HG02943 (cell line): ENCODE results near the gene SND1.

ENCODE experiments used
- ATAC-seq: cut with Tn5 transposase; IDR thresholded peaks from one replicate; pipeline ENCODE4 v1.9.1; 2021; ENCODE audit warnings: mild to moderate bottlenecking, low read depth, moderate library complexity; ENCODE audit not compliant: unreplicated experiment

SND1 gene

DNA sequence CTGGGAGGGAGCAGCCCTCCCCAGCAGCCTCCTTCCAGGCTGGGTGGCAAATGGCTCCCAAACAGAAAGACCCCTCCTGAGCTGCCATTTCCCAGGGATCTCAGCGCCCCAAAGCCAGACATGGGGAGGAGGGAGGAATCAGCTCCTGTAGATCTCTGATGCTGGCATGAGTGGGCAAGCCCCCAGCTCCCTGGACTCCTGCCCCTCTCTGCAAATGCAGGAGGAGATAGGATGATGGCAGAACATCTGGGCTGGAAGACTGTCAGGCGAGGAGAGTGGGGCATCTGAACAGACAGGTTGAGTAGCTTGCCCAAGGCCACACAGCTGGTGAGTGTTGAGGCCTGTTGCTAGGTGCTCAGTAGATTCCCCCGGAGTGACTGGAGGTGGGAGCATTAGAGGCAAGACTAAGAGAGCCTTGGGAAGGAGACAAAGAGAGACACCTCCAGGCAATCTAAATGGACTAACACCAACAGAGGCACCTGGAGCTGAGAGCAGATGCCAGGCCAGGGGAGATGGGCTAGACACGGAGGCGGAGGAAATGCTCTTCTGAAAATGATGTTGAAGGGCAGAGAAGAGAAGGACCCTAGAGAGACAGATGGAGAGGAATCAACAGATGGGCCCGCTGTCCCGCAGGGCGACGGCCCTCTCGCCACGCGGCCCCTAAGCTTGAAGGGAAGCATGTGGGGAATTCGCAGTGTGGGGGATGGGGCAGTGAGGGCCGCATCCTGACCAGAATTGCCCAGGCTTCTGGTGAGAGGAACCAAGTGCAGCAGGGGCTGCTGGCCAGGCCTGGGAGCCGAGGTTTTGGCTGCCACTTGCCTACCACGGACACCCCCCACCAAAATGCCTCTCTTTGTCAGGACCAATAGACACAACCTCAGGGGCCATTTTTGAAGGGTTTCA is 464.1 kb downstream of the SND1 start:
- no peak for ATAC-seq

DNA sequence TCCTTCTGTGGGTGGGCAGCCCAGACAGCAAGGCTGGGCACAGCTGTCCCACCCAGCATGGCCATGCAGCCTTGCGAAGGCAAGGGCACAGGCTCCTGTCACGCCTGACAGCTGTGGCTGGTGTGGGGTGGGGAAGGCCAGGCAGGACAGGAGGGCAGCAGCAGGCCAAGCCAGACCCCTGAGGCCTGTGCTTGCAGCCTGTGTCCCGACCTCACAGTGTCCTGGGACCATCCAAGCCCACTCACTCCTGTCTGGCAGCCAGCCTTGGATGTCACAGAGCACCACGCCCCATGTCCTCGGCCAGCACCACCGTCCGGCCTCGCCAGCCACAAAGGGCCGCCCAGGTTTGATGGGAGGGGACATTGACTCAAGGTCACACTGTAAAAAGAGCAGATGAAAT is 464.7 kb downstream of the SND1 start:
- ATAC-seq, result no peak

DNA sequence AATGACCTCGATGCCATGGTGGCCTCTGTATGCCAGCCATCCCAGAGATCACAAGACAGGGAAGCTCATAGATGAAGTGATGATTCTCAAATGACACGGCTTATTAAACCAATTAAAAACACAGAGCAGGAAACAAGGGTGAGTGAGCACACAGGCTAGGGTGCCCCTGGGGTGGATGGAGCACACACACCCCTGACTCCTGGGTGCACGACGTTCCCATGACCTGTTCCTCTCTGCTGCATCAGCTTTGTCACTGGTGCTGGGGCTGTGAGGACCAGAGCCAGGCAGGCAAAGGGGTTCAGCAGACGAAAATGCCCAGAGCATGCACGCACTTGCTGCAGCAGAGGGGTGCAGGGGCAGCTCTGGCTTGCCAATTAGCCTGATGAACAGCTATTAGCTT is 465.7 kb downstream of the SND1 start:
- ATAC-seq, result no peak

DNA sequence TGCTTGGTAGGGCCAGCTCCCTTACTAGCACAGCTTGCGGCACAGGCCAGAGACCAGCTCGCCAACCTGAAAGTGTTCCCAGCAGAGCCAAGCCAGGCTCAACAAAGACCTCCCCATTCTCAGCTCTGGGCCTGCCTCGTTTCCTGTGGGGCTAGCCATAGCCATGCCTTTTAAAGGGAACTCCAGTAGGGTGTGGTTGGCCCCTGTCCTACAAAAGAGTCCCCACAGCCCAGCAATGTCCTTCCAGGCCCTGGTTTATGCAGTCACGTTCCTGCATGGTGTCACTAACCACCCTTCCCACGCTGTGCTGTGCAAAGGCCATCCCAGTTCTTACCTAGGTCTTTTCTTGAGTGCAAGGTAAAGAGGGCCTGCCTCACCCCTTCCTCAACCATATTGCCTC is 467.0 kb downstream of the SND1 start:
- no peak for ATAC-seq

DNA sequence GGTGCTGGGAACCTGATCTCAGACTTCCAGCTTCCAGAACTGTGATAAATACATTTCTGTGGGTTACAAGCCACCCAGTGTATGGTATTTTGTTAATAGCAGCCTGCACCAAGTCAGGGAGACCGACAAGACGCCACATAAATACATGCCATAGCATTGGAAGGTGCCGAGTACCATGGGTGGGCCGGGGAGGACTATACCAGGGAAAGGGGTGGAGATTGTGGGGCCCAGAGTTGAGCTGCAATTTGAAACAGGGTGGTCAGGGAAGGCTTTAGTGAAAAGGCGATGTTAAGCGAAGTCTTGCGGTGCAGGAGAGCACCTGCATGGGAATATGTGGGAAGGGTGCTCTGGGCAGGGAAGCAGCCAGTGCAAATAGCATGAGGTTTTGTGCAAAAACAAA is 468.1 kb downstream of the SND1 start:
- no peak for ATAC-seq

DNA sequence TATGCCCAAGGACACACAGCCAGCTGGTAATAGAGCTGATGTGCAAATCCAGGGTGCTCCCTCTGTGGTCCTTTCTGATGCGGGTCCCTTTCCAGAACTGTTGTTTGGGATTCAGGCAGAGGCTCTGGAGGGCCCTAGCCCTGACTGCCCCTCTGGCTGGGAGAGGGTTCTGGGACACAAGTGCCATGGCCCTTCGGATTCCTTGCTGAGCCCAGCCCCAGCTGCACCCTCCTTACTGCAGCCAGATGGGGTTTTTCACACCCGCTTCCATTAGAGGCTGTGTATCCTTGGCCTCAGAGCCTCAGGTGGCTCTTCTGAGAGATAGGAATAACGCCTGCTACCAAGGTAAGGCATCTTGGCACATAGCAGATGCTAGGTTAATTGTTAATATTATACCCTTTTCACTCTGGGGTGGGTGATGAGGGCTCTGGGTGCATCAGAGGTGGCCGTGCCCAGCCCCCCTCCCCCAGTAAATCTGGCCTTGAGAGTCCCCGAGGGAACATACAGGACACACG is 469.0 kb downstream of the SND1 start:
- no peak for ATAC-seq

DNA sequence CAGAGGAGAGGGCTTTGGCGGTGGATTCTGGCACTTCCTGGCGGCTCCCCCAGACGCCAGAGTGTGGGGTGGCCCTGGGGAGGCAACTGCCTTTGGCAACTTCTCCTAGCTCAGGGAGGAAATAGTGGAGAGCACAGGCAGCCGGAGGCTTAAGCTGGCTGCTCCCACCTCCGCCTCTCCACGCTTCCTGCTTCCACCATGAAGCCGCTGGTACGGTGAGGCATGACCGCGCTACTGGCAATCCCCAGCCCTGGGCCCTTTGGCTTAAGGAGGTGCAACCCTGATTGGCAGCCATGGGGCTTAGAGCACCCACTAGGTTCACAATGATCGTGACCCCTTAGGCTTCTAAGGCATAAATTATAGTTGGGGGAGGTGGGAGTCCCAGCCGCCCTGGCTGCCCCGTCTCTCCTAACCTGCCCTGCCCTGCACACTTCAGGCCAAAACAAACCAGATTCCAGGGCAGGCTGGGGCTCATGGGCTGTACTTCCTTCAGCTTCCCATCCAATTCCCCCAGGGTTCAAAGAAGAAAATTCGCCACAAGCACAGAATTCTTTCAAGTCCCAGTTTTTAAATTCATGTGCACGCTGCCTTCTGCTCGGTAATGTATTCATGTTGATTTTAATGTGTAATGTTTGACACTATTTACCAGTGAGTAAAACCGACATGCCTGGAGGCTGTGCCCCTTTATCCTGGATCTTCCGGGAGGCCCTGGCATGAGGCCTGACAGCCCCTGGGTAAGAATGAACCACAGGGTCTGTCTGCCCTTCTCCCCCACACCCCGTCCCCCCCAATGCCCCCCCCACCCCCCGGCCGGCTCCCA is 469.9 kb downstream of the SND1 start:
- ATAC-seq, result no peak

DNA sequence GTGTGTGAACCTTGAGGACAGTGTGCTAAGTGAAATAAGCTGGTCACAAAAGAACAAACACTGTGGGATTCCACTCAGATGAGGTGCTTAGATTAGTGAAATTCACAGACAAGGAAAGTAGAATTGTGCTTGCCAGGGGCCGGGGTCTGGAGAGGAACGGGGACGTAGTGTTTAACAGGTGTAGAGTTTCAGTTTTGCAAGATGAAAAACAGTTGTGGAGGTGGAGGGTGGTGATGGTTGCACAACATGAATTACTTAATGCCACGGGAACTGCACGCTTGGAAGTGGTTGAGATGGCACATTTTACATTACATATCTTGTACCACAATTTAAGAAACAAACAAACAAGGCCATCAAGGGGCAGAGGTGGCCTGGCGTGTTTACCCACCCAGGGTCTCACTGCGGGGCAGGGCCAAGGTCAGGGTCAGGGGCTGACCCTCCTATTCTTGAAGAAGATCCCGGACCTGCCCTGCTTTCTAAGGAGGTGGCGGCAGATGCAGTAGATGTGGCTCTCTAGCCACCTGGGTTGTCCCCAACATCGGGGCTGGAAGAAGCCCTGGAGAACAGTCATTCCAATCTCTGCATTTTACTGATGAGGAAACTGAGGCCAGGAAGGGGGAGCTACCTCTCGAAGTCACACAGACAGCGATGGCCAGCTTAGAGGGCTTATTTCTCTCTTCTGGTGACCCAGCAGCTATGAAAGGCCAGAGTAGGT is 470.7 kb downstream of the SND1 start:
- ATAC-seq, result no peak

DNA sequence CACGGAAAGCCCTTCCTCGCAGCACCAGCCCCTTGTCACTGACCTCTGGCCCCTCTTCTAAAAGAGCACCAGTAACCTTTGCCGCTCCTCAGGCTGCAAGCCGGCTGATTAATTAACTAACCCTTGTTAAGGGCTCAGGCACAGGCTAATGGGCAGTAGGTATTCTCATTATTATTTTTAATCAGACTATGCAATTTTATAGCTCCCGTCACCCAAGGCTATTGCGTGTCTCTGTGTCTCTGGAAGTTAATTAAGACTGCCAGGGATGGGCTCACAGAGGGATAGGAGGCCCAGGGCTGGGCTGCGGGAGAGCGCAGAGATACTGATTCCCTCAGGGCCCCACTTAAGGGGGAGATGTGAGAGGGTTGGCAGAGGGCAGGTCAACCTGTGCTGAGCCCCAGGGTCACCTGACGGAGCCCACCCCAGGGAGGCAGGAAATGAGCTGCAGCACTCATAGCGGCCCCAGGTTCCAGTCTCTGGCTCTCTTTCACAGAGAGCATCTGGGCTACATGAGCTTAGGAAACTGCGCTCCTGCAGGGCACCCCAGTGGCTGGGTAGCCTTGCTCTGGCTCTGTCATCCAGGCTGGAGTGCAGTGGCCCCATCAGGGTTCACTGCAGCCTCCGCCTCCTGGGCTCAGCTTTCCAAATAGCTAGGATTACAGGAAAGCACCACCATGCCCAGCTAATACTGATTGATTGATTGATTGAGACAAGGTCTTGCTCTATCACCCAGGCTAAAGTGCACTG is 471.5 kb downstream of the SND1 start:
- ATAC-seq, result no peak

DNA sequence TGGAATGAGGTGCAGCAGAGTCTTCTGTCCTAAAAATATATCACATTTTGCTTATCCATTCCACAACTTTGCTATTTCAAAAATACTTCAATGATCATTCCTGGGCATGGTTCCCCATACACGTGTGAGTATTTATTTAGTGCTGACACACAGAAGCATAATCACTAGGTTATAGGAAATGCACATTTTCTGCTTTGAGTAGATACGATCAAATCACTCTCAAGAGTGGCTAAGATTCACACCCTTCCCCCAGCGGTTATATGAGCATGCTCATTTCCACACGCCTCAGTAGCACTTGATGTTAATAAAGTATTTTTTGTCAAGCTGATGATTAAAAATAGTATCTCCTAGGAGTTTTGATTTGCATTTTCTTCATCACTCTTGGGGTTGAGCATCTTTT is 472.8 kb downstream of the SND1 start:
- ATAC-seq, result no peak

DNA sequence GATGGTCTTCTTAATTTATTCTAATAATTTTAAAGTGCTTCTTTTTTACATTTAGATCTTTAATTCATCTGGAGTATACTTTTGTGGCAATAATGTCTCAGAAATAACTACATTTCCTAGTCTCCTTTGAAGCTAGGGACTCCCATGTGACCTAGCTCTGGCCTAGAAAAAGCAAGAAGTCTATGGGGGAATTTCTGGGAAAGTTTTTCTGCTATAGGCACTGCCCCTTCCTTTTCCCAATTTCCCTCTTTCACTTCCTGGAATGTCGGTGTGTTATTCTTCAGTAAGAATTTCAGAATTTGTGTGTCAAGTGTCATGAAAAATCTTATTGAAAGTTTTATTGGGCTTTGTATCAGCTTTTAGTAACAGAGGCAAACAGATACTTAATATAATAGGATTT is 473.8 kb downstream of the SND1 start:
- no peak for ATAC-seq

DNA sequence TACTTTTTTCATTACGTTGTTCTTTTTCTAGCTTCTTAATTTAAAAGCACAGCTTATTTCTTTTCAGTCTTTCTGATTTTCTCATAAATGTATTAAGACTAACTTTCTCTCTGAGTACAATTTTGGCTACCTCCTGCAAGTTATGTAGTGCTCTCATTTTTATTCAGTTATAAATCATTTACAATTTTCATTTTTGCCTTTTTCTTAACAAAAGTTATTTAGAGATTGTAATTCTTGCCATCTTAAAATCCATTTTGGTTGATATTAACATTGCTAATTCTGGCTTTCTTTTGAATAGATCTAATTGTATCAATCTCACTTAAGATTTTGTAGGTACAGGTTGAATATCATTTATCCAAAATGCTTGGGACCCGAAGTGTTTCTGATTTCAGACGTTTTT is 476.4 kb downstream of the SND1 start:
- ATAC-seq, result no peak

DNA sequence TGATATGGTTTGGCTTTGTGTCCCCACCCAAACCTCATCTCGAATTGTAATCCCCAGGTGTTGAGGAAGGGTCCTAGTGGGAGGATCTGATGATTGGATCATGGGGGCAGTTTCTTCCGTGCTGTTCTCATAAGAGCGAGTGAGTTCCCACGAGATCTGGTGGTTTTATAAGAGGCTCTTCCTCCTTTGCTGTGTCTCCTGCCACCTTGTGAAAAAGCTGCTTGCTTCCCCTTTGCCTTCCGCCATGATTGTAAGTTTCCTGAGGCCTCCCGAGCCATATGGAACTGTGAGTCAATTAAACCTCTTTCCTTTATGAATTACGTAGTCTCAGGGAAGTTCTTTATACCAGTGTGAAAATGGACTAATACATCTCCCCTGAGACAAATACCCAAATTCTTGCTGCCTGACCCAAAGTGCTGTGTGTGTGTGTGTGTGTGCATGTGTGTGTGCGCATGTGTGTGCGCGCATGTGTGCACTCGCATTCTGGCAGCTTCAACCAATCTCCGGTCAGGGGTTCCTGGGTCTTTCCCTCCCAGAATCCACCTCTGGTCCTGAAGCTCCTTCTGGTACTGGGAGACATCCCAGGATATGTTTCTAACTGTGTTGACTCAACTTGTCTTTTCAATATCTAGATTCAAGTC is 477.4 kb downstream of the SND1 start:
- no peak for ATAC-seq

DNA sequence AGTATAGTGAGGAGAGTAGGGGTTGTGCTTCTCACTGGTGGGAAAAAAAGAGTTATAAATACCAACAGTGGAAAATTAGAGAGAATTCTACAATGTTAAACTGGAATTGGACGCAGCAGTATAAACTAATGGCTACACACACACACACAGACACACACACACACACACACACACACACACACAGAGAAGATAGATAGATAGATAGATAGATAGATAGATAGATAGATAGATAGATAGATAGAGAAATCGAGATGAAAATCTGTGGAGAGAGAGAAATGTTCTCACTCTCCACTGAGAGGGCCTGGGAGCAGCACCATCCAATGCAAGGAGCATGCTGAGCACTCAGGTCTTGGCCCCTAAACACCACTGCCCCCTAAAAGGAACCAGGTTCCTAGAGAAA is 479.1 kb downstream of the SND1 start:
- ATAC-seq, result no peak

DNA sequence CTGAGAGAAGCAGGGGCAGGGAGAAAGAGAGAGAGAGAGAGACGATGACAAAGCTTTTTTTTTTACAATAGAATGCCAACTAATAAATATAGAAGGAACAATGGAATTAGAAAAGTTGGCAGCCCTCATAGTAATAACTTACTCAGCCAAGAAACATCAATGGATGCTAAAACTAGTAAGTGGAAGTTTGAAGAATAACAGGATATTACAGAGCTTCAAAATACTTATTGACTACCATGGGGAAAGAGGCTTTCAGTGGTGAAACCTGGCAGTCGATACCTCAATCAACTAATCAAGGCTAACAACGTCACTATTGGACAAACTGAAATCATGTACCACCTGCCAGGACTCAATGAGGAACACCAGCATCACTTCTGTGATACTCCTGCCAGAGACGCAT is 479.7 kb downstream of the SND1 start:
- ATAC-seq, result no peak

DNA sequence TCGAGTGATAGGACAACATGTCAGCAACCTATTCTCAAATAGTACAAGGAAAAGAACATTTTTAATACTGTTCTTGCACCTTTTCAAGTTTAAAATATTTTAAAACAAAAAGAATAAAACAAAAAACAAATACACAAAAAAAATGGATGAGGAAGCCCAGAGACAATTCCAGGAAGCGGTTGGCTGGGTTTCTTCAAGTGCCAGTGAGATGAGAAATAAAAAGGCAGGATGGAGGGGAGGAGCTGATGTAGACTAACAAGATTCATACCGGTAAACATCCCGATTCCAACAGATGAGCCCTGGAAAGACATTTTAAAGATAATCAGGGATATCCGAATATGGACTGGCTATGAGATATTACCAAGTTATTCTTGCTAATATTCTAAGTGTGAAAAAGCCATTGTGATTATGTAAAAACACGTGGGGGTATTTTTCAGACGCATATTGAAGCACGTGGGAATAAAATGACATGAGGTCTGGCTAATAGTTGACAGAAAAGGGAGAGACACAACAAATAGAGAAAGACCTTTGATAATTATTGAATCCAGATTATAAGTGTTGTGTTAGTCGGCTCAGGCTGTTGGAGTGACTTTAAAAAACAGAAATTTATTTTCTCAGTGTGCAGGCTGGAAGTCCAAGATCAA is 480.6 kb downstream of the SND1 start:
- ATAC-seq, result no peak

DNA sequence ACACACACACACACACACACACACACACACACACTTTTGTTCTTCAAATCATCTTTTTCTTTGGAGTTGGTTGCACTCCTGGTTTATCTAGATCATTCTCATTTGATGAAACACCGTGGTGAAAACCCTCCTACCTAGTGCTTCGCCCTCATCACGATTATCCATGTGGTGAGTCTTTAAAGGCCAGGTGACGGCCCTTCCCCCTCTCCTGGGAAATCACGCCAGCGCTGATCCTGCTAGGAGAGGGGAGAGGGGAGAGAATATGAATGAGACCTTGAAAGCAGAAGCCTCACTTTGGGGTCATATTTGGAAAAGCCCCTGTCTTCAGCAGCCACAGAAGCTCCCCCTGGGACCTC is 483.1 kb downstream of the SND1 start:
- ATAC-seq, result no peak

DNA sequence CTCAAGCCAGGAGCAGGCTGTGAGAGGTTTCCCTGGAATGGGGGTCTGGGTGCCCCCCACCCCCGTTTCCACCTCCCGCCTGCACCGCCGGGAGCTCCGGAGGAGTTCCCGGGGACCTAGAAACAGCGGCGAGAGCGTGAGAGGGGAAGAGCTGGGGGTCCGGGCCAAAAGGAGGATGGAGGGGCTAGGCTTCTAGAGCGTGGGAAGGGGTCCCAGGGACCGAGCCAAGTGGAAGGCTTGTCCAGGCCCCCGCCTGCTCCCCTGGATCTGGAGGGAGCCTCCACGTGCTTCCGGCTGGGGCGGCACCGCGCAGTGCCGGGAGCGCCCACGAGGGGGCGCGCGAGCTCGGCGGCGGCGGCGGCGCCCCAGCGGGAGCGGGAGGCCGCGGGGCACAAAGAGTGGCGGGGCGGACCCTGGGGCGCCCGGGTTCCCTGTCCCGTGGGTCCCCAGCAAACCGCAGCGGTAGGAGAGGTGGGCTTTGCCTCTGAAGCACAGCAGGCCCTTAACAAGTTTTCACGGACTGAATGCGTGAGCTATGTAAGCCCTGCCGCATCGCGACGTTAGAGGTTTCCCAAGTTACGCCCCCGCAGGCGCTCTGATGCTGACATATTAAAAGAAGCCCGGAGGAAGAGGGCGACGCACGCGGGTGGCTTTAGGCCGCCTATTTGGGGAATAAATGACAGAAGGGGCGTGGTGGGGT is 483.7 kb downstream of the SND1 start:
- ATAC-seq, result peak; percentile 82

DNA sequence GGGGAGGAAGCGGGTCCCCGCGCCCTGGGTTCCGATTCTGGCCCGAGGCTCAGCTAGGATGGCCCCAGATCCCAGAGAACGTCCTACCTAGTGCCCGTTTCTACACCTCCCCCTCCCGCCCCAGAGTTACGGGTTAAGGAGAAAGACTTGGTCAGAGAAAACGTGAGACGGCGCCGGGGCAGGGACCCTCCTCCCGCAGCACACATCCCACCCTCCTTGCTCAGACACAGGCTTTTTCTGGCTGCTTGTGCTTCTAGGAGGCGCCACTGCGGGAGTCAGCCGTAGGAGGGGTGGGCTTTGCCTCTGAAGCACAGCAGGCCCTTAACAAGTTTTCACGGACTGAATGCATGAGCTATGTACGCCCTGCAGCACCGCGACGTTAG is 484.2 kb downstream of the SND1 start:
- ATAC-seq, result peak; percentile 34
